D721Med (cell line): Measurements from ENCODE around the gene SLC9A9.

Experiments
- DNase-seq: peaks from one replicate; pipeline ENCODE4 v3.0.0; 2011; ENCODE audit warnings: low spot score; ENCODE audit not compliant: insufficient read length
- FAIRE-seq: peaks from 2 replicates; lab custom pipeline; 2011; peaks lifted over from hg19 to GRCh38; lab: Jason Lieb, UNC
- CTCF ChIP-seq: IDR thresholded peaks from 2 replicates; pipeline ENCODE4 v1.5.1; 2012; ENCODE audit warnings: mild to moderate bottlenecking, control low read depth; ENCODE audit not compliant: insufficient read depth; ENCODE audit errors: missing control alignments

SLC9A9 gene

GRCh38 chr3:143597774-143598652, 250.3 kb downstream of the SLC9A9 start:
- no peak for TF ChIP-seq CTCF
- DNase-seq (no peak), FAIRE-seq (no peak)

GRCh38 chr3:143596957-143597642, 251.2 kb downstream of the SLC9A9 start:
- DNase-seq (no peak), FAIRE-seq (no peak)
- TF ChIP-seq CTCF = no peak

GRCh38 chr3:143595456-143596077, 252.7 kb downstream of the SLC9A9 start:
- no peak for DNase-seq
- FAIRE-seq = no peak
- TF ChIP-seq CTCF = no peak

- DNase-seq (no peak), FAIRE-seq (no peak)
- no peak for TF ChIP-seq CTCF
Measured at GRCh38 chr3:143594206-143594605, 254.1 kb downstream of the SLC9A9 start.

- FAIRE-seq (no peak), DNase-seq (no peak)
- no peak for TF ChIP-seq CTCF
Measured at GRCh38 chr3:143590660-143591059, 257.6 kb downstream of the SLC9A9 start.

- FAIRE-seq = no peak
- no peak for TF ChIP-seq CTCF
- no peak for DNase-seq
Measured at GRCh38 chr3:143586576-143586975, 261.7 kb downstream of the SLC9A9 start.
